H9 (cell line): ENCODE data around the gene HCK. TPM values are rescaled to one million over a fixed set of nuclear protein-coding genes. Genes with fewer than 3 reads are reported as not detected.

Experiments
- DNase-seq: peaks from one replicate; pipeline ENCODE4 v3.0.0-alpha.2; 2017
- H2AFZ ChIP-seq: one replicate; pipeline ENCODE4 v1.6.1; 2013; ENCODE audit warnings: mild to moderate bottlenecking, low read length, control low read depth, moderate library complexity
- H2AK5ac ChIP-seq: 2 replicates; pipeline ENCODE4 v1.6.1; 2013; ENCODE audit warnings: low read length, control low read depth, mixed read lengths; ENCODE audit not compliant: insufficient read length
- H2BK120ac ChIP-seq: one replicate; pipeline ENCODE4 v1.6.1; 2013; ENCODE audit warnings: low read depth, mild to moderate bottlenecking, low read length, control low read depth, inconsistent platforms; ENCODE audit not compliant: poor library complexity, severe bottlenecking
- H2BK12ac ChIP-seq: 2 replicates; pipeline ENCODE4 v1.6.1; 2013; ENCODE audit warnings: low read length, control low read depth, mixed read lengths, low read depth; ENCODE audit not compliant: insufficient read length
- H2BK15ac ChIP-seq: 2 replicates; pipeline ENCODE4 v1.6.1; 2013; ENCODE audit warnings: low read depth, low read length, control low read depth
- H2BK20ac ChIP-seq: one replicate; pipeline ENCODE4 v1.6.1; 2013; ENCODE audit warnings: low read depth, mild to moderate bottlenecking, low read length, control low read depth, inconsistent platforms; ENCODE audit not compliant: poor library complexity, severe bottlenecking
- H2BK5ac ChIP-seq: 2 replicates; pipeline ENCODE4 v1.6.1; 2013; ENCODE audit warnings: low read length, control low read depth, mixed read lengths; ENCODE audit not compliant: insufficient read length
- H3K14ac ChIP-seq: 2 replicates; pipeline ENCODE4 v1.6.1; 2013; ENCODE audit warnings: low read length, control low read depth; ENCODE audit not compliant: insufficient read depth
- H3K18ac ChIP-seq: 2 replicates; pipeline ENCODE4 v1.6.1; 2013; ENCODE audit warnings: low read depth, mild to moderate bottlenecking, mixed read lengths, low read length, control low read depth; ENCODE audit not compliant: insufficient read length
- H3K23ac ChIP-seq: 2 replicates; pipeline ENCODE4 v1.6.1; 2013; ENCODE audit warnings: low read length, control low read depth, mixed read lengths, low read depth; ENCODE audit not compliant: insufficient read length
- H3K23me2 ChIP-seq: 2 replicates; pipeline ENCODE4 v1.6.1; 2013; ENCODE audit warnings: low read depth, mild to moderate bottlenecking, mixed read lengths, low read length, control low read depth; ENCODE audit not compliant: insufficient read length, poor library complexity, severe bottlenecking
- H3K27ac ChIP-seq: 2 replicates; pipeline ENCODE4 v1.5.1; 2013; ENCODE audit warnings: low read length, control low read depth, mixed read lengths, low read depth; ENCODE audit not compliant: insufficient read length
- H3K27me3 ChIP-seq: 2 replicates; pipeline ENCODE4 v1.6.1; 2013; ENCODE audit warnings: low read length, control low read depth, inconsistent platforms; ENCODE audit not compliant: insufficient read depth
- H3K4ac ChIP-seq: 2 replicates; pipeline ENCODE4 v1.6.1; 2013; ENCODE audit warnings: low read depth, mild to moderate bottlenecking, control low read depth, inconsistent platforms, low read length, moderate library complexity
- H3K4me1 ChIP-seq: 2 replicates; pipeline ENCODE4 v1.6.1; 2013; ENCODE audit warnings: low read length, control low read depth, inconsistent platforms; ENCODE audit not compliant: insufficient read depth
- H3K4me2 ChIP-seq: 2 replicates; pipeline ENCODE4 v1.6.1; 2013; ENCODE audit warnings: low read length, control low read depth, mixed read lengths; ENCODE audit not compliant: insufficient read length, insufficient read depth
- H3K56ac ChIP-seq: 2 replicates; pipeline ENCODE4 v1.6.1; 2013; ENCODE audit warnings: low read depth, mild to moderate bottlenecking, mixed read lengths, low read length, control low read depth; ENCODE audit not compliant: insufficient read length
- H3K79me1 ChIP-seq: 2 replicates; pipeline ENCODE4 v1.6.1; 2013; ENCODE audit warnings: low read depth, mild to moderate bottlenecking, moderate library complexity, low read length, control low read depth, inconsistent platforms; ENCODE audit not compliant: insufficient read depth, poor library complexity, severe bottlenecking
- H3K79me2 ChIP-seq: 2 replicates; pipeline ENCODE4 v1.6.1; 2013; ENCODE audit warnings: low read length, control low read depth, inconsistent platforms; ENCODE audit not compliant: insufficient read depth
- H3K9ac ChIP-seq: 2 replicates; pipeline ENCODE4 v1.6.1; 2013; ENCODE audit warnings: low read length, control low read depth, mixed read lengths; ENCODE audit not compliant: insufficient read length; ENCODE audit errors: extremely low read depth
- H3K9me3 ChIP-seq: one replicate; pipeline ENCODE4 v1.6.1; 2013; ENCODE audit warnings: low read depth, low read length, inconsistent platforms; ENCODE audit not compliant: control insufficient read depth
- H3T11ph ChIP-seq: one replicate; pipeline ENCODE4 v1.6.1; 2013; ENCODE audit warnings: mild to moderate bottlenecking, low read length, control low read depth, inconsistent platforms
- H4K20me1 ChIP-seq: one replicate; pipeline ENCODE4 v1.6.1; 2013; ENCODE audit not compliant: control insufficient read depth, insufficient read length, insufficient read depth
- H4K5ac ChIP-seq: 2 replicates; pipeline ENCODE4 v1.6.1; 2013; ENCODE audit warnings: low read depth, mild to moderate bottlenecking, mixed read lengths, low read length, control low read depth; ENCODE audit not compliant: insufficient read length
- H4K8ac ChIP-seq: replicated peaks from 2 replicates; pipeline ENCODE4 v1.6.1; 2013; ENCODE audit warnings: low read length, control low read depth, mixed read lengths, low read depth; ENCODE audit not compliant: insufficient read length
- H4K91ac ChIP-seq: 2 replicates; pipeline ENCODE4 v1.6.1; 2013; ENCODE audit warnings: low read depth, mild to moderate bottlenecking, moderate library complexity, mixed read lengths, low read length, control low read depth; ENCODE audit not compliant: insufficient read length
- H3K27ac Mint-ChIP-seq, 3 experiments: 2 replicates in 2 of 3; 3 replicates in 1 of 3; pipeline ENCODE4 v1.8.0; 2020 to 2021; ENCODE audit warnings: mixed read lengths in 3 of 3, mild to moderate bottlenecking in 1 of 3, moderate library complexity in 1 of 3
- H3K27me3 Mint-ChIP-seq: 2 replicates; pipeline ENCODE4 v1.8.0; 2021; ENCODE audit warnings: low read depth, mild to moderate bottlenecking, moderate library complexity, mixed read lengths
- H3K36me3 Mint-ChIP-seq, 3 experiments: 2 replicates in 2 of 3; 3 replicates in 1 of 3; pipeline ENCODE4 v1.8.0; 2020 to 2021; ENCODE audit warnings: low read depth in 3 of 3, mixed read lengths in 3 of 3; ENCODE audit not compliant: insufficient read depth in 1 of 3
- H3K4me1 Mint-ChIP-seq, 2 experiments: 2 replicates each; pipeline ENCODE4 v1.8.0; 2020; ENCODE audit warnings: mixed read lengths in 2 of 2
- H3K4me3 Mint-ChIP-seq, 2 experiments: 2 replicates in 1 of 2; 3 replicates in 1 of 2; pipeline ENCODE4 v1.8.0; 2020 to 2021; ENCODE audit warnings: mild to moderate bottlenecking in 2 of 2, mixed read lengths in 2 of 2, moderate library complexity in 1 of 2
- H3K9me3 Mint-ChIP-seq, 2 experiments: 2 replicates in 1 of 2; 3 replicates in 1 of 2; pipeline ENCODE4 v1.8.0; 2020; ENCODE audit warnings: mild to moderate bottlenecking in 2 of 2, mixed read lengths in 2 of 2, moderate library complexity in 1 of 2
- CTCF ChIP-seq: fragments of 200-600 bp; sonication (generic); conservative IDR thresholded peaks from 3 replicates; pipeline ENCODE4 v1.8.0; 2021; ENCODE audit warnings: antibody characterized with exemption, mild to moderate bottlenecking
- WGBS: extraction: QIAGEN DNeasy Blood & Tissue Kit; methylation state at CpG from one replicate; pipeline ENCODE4 v1.1.7; 2013; ENCODE audit warnings: missing lambda C conversion rate, low lambda C conversion rate, mixed read lengths; ENCODE audit not compliant: insufficient read length; ENCODE audit errors: extremely low coverage; 5-methylcytosine and 5-hydroxymethylcytosine counted together
- total RNA-seq: library from RNA; stranded (reverse); gene quantifications from 2 replicates; pipeline ENCODE4 v1.2.1, GENCODE V29; 2021

Gene HCK
- total RNA-seq, 1 experiment from 2014 or later = 1.7 TPM

GRCh38 chr20:32088759-32089158 lies 36.7 kb downstream of the HCK start:
- no peak overlapping the region for H4K91ac ChIP-seq
- H2BK12ac ChIP-seq = no peak overlapping the region
- no peaks in the 10 kb centered on the region for H4K20me1 ChIP-seq
- no peak overlapping the region for H3K27ac ChIP-seq
- no peak overlapping the region for H3K14ac ChIP-seq
- no peak overlapping the region for H2BK5ac ChIP-seq
- H2BK15ac ChIP-seq = no peak overlapping the region
- peaks cover 8% of the 10 kb centered on the region; the same call in 1 of the 2 replicates for H3K4me1 ChIP-seq
- H3K9me3 ChIP-seq = no peaks in the 10 kb centered on the region
- H2AK5ac ChIP-seq = no peak overlapping the region
- H2AFZ ChIP-seq = no peak overlapping the region
- H3T11ph ChIP-seq = no peak overlapping the region
- WGBS = no CpG with 5 or more reads among the region's 3 CpGs
- H3K27ac Mint-ChIP-seq = peak overlapping the region in 1 of 3 experiments; percentile 96; a peak in 3 of 7 replicates
- H3K4ac ChIP-seq = no peak overlapping the region
- no peak overlapping the region for H3K4me2 ChIP-seq
- DNase-seq = no peak
- no peaks in the 10 kb centered on the region for H3K79me1 ChIP-seq
- no peak overlapping the region for H4K5ac ChIP-seq
- no peak overlapping the region for H3K23ac ChIP-seq
- H3K9me3 Mint-ChIP-seq = peaks cover 3% of the 10 kb centered on the region in 2 experiments; a peak in 3 of 5 replicates
- H3K4me3 Mint-ChIP-seq = no peak overlapping the region
- peaks cover 3 to 11% (median 10%) of the 10 kb centered on the region in 3 experiments; a peak in 4 of 7 replicates for H3K36me3 Mint-ChIP-seq
- H3K23me2 ChIP-seq = no peaks in the 10 kb centered on the region
- H3K18ac ChIP-seq = no peak overlapping the region
- peaks cover 41 to 42% of the 10 kb centered on the region in 2 experiments for H3K4me1 Mint-ChIP-seq
- no peak overlapping the region for H4K8ac ChIP-seq
- H3K9ac ChIP-seq = no peak overlapping the region
- TF ChIP-seq CTCF = no peak
- H2BK20ac ChIP-seq = no peak overlapping the region
- H3K56ac ChIP-seq = no peak overlapping the region
- H2BK120ac ChIP-seq = no peak overlapping the region
- no peaks in the 10 kb centered on the region for H3K79me2 ChIP-seq
- H3K27me3 Mint-ChIP-seq = peaks cover 16% of the 10 kb centered on the region; the same call in 1 of the 2 replicates
- H3K27me3 ChIP-seq = no peaks in the 10 kb centered on the region
